HG02973 (cell line): ENCODE measurements around the gene KLK4.

Source experiments
- ATAC-seq: cut with Tn5 transposase; IDR thresholded peaks from one replicate; pipeline ENCODE4 v1.9.1; 2021; ENCODE audit warnings: moderate library complexity; ENCODE audit not compliant: unreplicated experiment

KLK4 gene

DNA sequence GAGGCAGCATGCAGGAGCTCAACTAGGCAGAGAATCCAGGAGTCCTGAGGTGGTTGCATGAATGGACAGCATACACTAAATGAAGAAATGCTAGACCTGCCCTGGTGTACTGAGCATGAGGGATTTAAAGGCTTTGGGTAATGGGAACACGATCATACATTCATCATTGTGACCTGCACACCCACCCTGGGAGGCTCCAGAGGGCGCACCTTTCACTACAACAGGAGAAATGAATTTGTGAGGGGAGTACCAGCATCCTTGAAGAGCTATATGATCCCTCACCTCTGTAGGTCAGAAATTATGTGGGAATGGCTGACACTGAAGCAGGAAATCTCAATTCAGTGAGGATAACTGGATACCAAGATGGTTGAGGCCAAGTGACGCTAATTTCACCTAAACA is 29.0 kb downstream of the KLK4 start:
- no peak for ATAC-seq

DNA sequence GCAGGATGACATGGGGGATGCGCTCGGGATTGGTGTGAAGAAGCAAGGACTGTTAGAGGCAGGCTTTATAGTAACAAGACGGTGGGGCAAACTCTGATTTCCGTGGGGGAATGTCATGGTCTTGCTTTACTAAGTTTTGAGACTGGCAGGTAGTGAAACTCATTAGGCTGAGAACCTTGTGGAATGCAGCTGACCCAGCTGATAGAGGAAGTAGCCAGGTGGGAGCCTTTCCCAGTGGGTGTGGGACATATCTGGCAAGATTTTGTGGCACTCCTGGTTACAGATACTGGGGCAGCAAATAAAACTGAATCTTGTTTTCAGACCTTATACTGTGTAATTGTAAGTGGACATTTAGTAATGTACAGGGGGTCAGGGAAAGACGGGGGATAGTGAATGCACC is 31.0 kb downstream of the KLK4 start:
- ATAC-seq, result no peak

DNA sequence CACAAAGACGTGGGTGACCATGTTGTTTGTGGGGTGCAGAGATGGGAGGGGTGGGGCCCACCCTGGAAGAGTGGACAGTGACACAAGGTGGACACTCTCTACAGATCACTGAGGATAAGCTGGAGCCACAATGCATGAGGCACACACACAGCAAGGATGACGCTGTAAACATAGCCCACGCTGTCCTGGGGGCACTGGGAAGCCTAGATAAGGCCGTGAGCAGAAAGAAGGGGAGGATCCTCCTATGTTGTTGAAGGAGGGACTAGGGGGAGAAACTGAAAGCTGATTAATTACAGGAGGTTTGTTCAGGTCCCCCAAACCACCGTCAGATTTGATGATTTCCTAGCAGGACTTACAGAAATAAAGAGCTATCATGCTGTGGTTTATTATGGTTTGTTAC is 32.3 kb downstream of the KLK4 start:
- no peak for ATAC-seq

DNA sequence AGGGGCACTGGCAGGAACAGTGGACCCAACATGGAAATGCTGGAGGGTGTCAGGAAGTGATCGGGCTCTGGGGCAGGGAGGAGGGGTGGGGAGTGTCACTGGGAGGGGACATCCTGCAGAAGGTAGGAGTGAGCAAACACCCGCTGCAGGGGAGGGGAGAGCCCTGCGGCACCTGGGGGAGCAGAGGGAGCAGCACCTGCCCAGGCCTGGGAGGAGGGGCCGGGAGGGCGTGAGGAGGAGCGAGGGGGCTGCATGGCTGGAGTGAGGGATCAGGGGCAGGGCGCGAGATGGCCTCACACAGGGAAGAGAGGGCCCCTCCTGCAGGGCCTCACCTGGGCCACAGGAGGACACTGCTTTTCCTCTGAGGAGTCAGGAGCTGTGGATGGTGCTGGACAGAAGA is 33.9 kb downstream of the KLK4 start:
- no peak for ATAC-seq

DNA sequence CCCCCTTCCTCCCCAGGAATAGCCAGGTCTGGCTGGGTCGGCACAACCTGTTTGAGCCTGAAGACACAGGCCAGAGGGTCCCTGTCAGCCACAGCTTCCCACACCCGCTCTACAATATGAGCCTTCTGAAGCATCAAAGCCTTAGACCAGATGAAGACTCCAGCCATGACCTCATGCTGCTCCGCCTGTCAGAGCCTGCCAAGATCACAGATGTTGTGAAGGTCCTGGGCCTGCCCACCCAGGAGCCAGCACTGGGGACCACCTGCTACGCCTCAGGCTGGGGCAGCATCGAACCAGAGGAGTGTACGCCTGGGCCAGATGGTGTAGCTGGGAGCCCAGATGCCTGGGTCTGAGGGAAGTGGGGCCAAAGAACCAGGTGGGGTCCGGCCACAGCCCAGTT is 34.7 kb downstream of the KLK4 start:
- ATAC-seq, result no peak

DNA sequence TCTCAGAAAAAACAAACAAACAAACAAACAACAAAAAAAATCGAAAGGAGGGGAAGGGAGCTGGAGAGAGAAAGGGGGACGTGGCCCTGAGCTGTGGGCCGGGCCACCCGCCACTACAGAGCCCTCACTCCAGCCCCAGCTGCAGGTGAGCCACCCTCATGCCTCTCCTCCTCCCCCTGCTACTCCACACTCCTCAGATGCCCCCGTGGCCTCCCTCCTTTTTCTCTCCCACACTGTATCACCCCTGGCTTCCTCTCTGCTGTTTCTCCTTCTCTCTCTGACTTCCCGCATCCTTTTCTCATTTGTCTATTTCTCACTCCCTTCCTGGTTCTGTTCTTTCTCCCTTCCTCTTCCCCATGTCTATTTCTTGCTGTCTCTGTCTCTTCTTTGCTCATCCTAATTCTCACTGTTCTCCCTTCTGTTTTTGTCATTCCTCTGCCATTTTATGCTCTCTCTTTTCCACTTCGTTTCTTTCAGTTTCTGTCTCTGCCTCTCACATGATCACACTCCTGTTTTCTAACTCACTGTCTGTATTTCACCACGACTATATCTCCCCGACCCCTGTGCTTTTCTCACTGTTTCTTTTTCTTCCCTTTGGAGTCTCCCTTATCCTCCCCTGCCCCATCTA is 35.3 kb downstream of the KLK4 start:
- ATAC-seq, result no peak

DNA sequence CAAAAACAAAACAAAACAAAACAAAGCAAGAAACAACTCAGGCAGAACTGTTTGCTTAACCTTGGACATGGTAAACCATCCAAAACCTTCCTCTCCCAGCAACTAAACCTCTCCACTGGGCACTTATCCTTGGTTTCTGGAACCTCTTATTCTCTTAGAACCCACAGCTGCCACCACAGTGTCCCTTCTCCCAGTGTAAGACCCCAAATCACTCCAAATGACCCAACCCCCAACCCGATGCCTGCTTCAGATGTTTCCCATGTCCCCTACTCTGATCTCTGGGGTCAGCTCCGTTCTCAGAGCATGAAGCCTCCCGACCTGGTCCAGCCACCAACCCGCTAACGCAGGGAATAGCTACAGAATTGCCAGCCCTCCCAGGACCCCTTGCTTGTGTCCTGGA is 37.0 kb downstream of the KLK4 start:
- ATAC-seq, result no peak

DNA sequence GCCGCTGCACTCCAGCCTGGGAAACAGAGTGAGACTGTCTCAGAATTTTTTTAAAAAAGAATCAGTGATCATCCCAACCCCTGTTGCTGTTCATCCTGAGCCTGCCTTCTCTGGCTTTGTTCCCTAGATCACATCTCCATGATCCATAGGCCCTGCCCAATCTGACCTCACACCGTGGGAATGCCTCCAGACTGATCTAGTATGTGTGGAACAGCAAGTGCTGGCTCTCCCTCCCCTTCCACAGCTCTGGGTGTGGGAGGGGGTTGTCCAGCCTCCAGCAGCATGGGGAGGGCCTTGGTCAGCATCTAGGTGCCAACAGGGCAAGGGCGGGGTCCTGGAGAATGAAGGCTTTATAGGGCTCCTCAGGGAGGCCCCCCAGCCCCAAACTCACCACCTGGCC is 38.1 kb downstream of the KLK4 start, which contains the start of gene KLK2:
Gene KLK2 (plus strand): TSS at position 384 of the 400 bp plus-strand sequence. CDS start 35 bp downstream, outside the sequence.
- ATAC-seq, result no peak

DNA sequence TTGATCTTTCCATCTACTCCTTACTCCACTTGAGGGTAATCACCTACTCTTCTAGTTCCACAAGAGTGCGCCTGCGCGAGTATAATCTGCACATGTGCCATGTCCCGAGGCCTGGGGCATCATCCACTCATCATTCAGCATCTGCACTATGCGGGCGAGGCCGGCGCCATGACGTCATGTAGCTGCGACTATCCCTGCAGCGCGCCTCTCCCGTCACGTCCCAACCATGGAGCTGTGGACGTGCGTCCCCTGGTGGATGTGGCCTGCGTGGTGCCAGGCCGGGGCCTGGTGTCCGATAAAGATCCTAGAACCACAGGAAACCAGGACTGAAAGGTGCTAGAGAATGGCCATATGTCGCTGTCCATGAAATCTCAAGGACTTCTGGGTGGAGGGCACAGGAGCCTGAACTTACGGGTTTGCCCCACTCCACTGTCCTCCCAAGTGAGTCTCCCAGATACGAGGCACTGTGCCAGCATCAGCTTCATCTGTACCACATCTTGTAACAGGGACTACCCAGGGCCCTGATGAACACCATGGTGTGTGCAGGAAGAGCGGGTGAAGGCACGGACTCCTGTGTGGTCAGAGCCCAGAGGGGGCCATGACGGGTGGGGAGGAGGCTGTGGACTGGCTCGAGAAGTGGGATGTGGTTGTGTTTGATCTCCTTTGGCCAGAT is 40.6 kb downstream of the KLK4 start:
- ATAC-seq, result no peak

DNA sequence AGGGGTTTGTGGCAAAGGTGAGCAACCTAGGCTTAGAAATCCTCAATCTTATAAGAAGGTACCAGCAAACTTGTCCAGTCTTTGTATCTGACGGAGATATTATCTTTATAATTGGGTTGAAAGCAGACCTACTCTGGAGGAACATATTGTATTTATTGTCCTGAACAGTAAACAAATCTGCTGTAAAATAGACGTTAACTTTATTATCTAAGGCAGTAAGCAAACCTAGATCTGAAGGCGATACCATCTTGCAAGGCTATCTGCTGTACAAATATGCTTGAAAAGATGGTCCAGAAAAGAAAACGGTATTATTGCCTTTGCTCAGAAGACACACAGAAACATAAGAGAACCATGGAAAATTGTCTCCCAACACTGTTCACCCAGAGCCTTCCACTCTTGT is 41.7 kb downstream of the KLK4 start:
- ATAC-seq, result no peak

DNA sequence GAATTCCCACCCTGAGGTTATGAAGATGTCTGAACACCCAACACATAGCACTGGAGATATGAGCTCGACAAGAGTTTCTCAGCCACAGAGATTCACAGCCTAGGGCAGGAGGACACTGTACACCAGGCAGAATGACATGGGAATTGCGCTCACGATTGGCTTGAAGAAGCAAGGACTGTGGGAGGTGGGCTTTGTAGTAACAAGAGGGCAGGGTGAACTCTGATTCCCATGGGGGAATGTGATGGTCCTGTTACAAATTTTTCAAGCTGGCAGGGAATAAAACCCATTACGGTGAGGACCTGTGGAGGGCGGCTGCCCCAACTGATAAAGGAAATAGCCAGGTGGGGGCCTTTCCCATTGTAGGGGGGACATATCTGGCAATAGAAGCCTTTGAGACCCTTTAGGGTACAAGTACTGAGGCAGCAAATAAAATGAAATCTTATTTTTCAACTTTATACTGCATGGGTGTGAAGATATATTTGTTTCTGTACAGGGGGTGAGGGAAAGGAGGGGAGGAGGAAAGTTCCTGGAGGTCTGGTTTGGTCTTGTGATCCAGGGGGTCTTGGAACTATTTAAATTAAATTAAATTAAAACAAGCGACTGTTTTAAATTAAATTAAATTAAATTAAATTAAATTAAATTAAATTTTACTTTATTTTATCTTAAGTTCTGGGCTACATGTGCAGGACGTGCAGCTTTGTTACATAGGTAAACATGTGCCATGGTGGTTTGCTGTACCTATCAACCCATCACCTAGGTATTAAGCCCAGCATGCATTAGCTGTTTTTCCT is 49.5 kb downstream of the KLK4 start:
- no peak for ATAC-seq

DNA sequence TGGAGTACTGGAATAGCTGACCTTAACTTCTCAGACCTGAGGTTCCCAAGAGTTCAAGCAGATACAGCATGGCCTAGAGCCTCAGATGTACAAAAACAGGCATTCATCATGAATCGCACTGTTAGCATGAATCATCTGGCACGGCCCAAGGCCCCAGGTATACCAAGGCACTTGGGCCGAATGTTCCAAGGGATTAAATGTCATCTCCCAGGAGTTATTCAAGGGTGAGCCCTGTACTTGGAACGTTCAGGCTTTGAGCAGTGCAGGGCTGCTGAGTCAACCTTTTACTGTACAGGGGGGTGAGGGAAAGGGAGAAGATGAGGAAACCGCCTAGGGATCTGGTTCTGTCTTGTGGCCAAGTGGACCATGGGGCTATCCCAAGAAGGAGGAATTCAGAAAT is 50.2 kb downstream of the KLK4 start:
- no peak for ATAC-seq

DNA sequence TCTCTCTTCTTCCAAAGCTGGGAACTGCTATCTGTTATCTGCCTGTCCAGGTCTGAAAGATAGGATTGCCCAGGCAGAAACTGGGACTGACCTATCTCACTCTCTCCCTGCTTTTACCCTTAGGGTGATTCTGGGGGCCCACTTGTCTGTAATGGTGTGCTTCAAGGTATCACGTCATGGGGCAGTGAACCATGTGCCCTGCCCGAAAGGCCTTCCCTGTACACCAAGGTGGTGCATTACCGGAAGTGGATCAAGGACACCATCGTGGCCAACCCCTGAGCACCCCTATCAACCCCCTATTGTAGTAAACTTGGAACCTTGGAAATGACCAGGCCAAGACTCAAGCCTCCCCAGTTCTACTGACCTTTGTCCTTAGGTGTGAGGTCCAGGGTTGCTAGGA is 51.3 kb downstream of the KLK4 start:
- no peak for ATAC-seq

DNA sequence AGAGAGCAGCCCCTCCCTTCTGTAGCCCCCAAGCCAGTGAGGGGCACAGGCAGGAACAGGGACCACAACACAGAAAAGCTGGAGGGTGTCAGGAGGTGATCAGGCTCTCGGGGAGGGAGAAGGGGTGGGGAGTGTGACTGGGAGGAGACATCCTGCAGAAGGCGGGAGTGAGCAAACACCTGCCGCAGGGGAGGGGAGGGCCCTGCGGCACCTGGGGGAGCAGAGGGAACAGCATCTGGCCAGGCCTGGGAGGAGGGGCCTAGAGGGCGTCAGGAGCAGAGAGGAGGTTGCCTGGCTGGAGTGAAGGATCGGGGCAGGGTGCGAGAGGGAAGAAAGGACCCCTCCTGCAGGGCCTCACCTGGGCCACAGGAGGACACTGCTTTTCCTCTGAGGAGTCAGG is 52.3 kb downstream of the KLK4 start:
- no peak for ATAC-seq

DNA sequence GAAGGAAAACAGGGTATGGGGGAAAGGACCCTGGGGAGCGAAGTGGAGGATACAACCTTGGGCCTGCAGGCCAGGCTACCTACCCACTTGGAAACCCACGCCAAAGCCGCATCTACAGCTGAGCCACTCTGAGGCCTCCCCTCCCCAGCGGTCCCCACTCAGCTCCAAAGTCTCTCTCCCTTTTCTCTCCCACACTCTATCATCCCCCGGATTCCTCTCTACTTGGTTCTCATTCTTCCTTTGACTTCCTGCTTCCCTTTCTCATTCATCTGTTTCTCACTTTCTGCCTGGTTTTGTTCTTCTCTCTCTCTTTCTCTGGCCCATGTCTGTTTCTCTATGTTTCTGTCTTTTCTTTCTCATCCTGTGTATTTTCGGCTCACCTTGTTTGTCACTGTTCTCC is 53.8 kb downstream of the KLK4 start:
- no peak for ATAC-seq
